ENCODE results near the gene TLE1. TPM values are rescaled to one million over a fixed set of nuclear protein-coding genes. Genes with fewer than 3 reads are reported as not detected.

TLE1 gene
- total RNA-seq, 1 experiment from 2014 or later, result 49.0 TPM

DNA sequence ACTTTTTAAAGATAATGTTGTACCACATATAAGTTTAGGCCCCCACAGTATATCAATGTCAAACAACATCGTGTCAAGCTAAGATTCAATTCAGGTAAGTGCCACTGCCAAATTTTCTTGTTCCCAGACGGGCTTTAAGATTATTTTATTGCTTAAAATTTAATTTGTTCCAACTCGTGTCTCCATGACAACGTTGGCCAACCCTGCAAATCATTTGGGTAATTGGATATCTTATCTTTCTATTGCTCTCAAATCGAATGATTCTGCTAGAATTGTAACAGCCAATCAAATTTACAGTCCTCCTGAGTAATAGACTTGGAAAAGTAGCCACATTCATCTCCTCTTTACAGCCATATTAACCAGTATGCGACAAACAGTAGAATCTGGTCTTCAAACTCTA lies 19.5 kb downstream of the TLE1 start:
- no peaks in the 10 kb centered on the region for H4K20me1 ChIP-seq (ENCODE audit: low read length)
- no peaks in the 10 kb centered on the region for H3F3A ChIP-seq (ENCODE audit: low read length, unreplicated experiment)
- H3K9me3 ChIP-seq (ENCODE audit: low read length), result no peaks in the 10 kb centered on the region
- peaks cover 20% of the 10 kb centered on the region for H3K36me3 ChIP-seq (ENCODE audit: low read depth, low read length)
- no peak overlapping the region for H3K9ac ChIP-seq (ENCODE audit: low read length)
- H3K4me1 ChIP-seq (ENCODE audit: insufficient read depth, low read length), result peaks cover 4% of the 10 kb centered on the region
- H3K27ac ChIP-seq (ENCODE audit: low read length), result no peak overlapping the region
- no peak overlapping the region for H3K4me3 ChIP-seq (ENCODE audit: low read length)
- ATAC-seq (no peak), DNase-seq (no peak)
- CTCF ChIA-PET, result no interaction called here
- intact Hi-C loops (cut with micrococcal nuclease), result no loop called here
- no peaks in the 10 kb centered on the region for H3K27me3 ChIP-seq (ENCODE audit: low read length)
- POLR2A ChIA-PET (ENCODE audit: unreplicated experiment), result interaction anchor here (0.7 kb wide), 1 partner anchor 50 kb away, joined by 4 read pairs; no protein-coding TSS in a partner anchor
- peaks cover 87% of the 10 kb centered on the region for H3K79me2 ChIP-seq (ENCODE audit: low read length)
- no peaks in the 10 kb centered on the region for H3K9me2 ChIP-seq (replicated peaks; ENCODE audit: low read length)
- BruUV-seq (replicated peaks), result no TSS peak
- H2AFZ ChIP-seq (ENCODE audit: low read length), result no peak overlapping the region
- no peak overlapping the region for H3K4me2 ChIP-seq (ENCODE audit: low read length)
- TF ChIP-seq, protein P1, sequence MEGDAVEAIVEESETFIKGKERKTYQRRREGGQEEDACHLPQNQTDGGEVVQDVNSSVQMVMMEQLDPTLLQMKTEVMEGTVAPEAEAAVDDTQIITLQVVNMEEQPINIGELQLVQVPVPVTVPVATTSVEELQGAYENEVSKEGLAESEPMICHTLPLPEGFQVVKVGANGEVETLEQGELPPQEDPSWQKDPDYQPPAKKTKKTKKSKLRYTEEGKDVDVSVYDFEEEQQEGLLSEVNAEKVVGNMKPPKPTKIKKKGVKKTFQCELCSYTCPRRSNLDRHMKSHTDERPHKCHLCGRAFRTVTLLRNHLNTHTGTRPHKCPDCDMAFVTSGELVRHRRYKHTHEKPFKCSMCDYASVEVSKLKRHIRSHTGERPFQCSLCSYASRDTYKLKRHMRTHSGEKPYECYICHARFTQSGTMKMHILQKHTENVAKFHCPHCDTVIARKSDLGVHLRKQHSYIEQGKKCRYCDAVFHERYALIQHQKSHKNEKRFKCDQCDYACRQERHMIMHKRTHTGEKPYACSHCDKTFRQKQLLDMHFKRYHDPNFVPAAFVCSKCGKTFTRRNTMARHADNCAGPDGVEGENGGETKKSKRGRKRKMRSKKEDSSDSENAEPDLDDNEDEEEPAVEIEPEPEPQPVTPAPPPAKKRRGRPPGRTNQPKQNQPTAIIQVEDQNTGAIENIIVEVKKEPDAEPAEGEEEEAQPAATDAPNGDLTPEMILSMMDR (conservative IDR thresholded peaks at IDR 0.05; ENCODE audit: low read depth, low read length), result no peak
- TF ChIP-seq EZH2 (IDR thresholded peaks at IDR 0.05; ENCODE audit: low read length, unreplicated experiment), result no peak
- no peak for TF ChIP-seq EZH2phosphoT487 (IDR thresholded peaks at IDR 0.05; ENCODE audit: borderline replicate concordance, low read length)

DNA sequence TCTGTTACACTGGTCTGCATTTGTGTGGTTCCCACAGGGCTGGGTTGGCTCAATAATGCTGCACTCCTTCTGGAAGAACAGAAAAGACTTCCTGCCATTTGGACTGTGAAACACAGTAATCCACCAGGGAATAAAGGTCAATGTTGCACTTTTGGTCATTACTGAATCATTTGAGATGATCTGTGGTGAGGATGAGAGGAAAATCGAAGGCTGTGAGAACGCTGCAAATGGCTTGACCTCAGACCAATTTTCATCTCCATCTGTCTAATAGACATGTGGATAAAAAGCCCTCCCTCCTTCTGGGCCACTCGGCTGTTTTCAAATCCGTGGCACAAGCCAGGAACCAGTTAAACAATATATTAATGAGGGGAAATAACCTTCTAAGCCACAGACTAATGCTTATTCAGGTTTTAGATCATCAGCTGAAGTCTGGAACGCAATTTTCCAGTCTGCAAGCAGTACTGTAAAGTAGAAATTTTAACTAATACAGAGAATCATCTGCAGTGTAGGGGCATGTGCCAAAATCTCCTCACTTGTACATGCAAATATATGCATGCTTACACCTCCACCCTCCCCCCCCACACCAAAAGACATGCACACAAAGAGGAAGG lies 20.2 kb downstream of the TLE1 start:
- no TSS peak for BruUV-seq (replicated peaks)

More for the DNA sequence above, 20.2 kb downstream of the TLE1 start:
- Histone ChIP-seq H3K9ac (ENCODE audit: low read length) (no peak overlapping the region), H4K20me1 (ENCODE audit: low read length) (no peaks in the 10 kb centered on the region), H3K4me1 (ENCODE audit: insufficient read depth, low read length) (peaks cover 4% of the 10 kb centered on the region), H3K4me3 (ENCODE audit: low read length) (no peak overlapping the region), H3F3A (ENCODE audit: low read length, unreplicated experiment) (no peaks in the 10 kb centered on the region), H3K27me3 (ENCODE audit: low read length) (no peaks in the 10 kb centered on the region), H3K9me2 (replicated peaks; ENCODE audit: low read length) (no peaks in the 10 kb centered on the region), H2AFZ (ENCODE audit: low read length) (no peak overlapping the region), H3K9me3 (ENCODE audit: low read length) (no peaks in the 10 kb centered on the region), H3K36me3 (ENCODE audit: low read depth, low read length) (peaks cover 18% of the 10 kb centered on the region), H3K4me2 (ENCODE audit: low read length) (no peak overlapping the region), H3K27ac (ENCODE audit: low read length) (no peak overlapping the region), H3K79me2 (ENCODE audit: low read length) (peaks cover 87% of the 10 kb centered on the region)
- ChIA-PET POLR2A (ENCODE audit: unreplicated experiment) (no interaction called here), CTCF (no interaction called here)
- TF ChIP-seq EZH2phosphoT487 (IDR thresholded peaks at IDR 0.05; ENCODE audit: borderline replicate concordance, low read length) (no peak), EZH2 (IDR thresholded peaks at IDR 0.05; ENCODE audit: low read length, unreplicated experiment) (no peak)
- TF ChIP-seq, protein P1 (conservative IDR thresholded peaks at IDR 0.05; ENCODE audit: low read depth, low read length), result no peak
- intact Hi-C loops (cut with micrococcal nuclease), result no loop called here
- ATAC-seq (no peak), DNase-seq (no peak)

Data from PC-3 (cell line).